Motor neuron (in vitro differentiated cells): ENCODE results near the gene PPP1R15B. TPM values are rescaled to one million over a fixed set of nuclear protein-coding genes. Genes with fewer than 3 reads are reported as not detected.
A peak's percentile ranks its signal among the peaks of the same experiment; 100 is the strongest.

Experiments
- ATAC-seq, 8 experiments: fragments of 200-7000 bp; cut with Tn5 transposase; replicated peaks in 6 of 8; 2 replicates each; pipeline ENCODE4 v1.8.0; 2021; ENCODE audit warnings: mild to moderate bottlenecking in 8 of 8, moderate library complexity in 8 of 8
- H3K27ac ChIP-seq, 2 donors: fragments of 250-450 bp; sonication (Bioruptor Pico); 2 replicates each; pipeline ENCODE4 v1.9.0; 2021; ENCODE audit warnings: antibody characterized with exemption in 2 of 2, mild to moderate bottlenecking in 2 of 2, moderate library complexity in 1 of 2
- H3K4me1 ChIP-seq, 2 donors: fragments of 250-450 bp; sonication (Bioruptor Pico); replicated peaks in 1 of 2; 2 replicates each; pipeline ENCODE4 v1.6.1; 2021; ENCODE audit warnings: antibody characterized with exemption in 2 of 2, mild to moderate bottlenecking in 2 of 2, moderate library complexity in 1 of 2
- H3K4me3 ChIP-seq, 5 donors: fragments of 250-450 bp; sonication (Bioruptor Pico); 2 replicates each; pipeline ENCODE4 v1.9.0; 2021; ENCODE audit warnings: antibody characterized with exemption in 5 of 5, mild to moderate bottlenecking in 5 of 5, moderate library complexity in 4 of 5
- WGBS, 10 experiments: fragments of 450-650 bp; shearing (Covaris generic); methylation state at CpG; one replicate each; pipeline ENCODE4 v1.0.0; 2022; 5-methylcytosine and 5-hydroxymethylcytosine counted together
- in situ Hi-C, 9 experiments: fragments of 400-800 bp; cut with MboI; loops; one replicate each; pipeline ENCODE4 v1.15.0; 2021; ENCODE audit warnings: low sequenced_read_pairs in 9 of 9, low pct_unique_long_range_greater_than_20kb in 2 of 9; ENCODE audit not compliant: unreplicated experiment in 9 of 9
- total RNA-seq, 8 experiments: library from RNA; unstranded; fragments of 300-600 nt; gene quantifications; 2 replicates each; pipeline versions ENCODE4 v1.2.3 to v1.2.4, GENCODE V29; 2022

The PPP1R15B gene
- total RNA-seq, 8 experiments from 2014 or later, result 29.7 to 87.0 (median 55.9) TPM

DNA sequence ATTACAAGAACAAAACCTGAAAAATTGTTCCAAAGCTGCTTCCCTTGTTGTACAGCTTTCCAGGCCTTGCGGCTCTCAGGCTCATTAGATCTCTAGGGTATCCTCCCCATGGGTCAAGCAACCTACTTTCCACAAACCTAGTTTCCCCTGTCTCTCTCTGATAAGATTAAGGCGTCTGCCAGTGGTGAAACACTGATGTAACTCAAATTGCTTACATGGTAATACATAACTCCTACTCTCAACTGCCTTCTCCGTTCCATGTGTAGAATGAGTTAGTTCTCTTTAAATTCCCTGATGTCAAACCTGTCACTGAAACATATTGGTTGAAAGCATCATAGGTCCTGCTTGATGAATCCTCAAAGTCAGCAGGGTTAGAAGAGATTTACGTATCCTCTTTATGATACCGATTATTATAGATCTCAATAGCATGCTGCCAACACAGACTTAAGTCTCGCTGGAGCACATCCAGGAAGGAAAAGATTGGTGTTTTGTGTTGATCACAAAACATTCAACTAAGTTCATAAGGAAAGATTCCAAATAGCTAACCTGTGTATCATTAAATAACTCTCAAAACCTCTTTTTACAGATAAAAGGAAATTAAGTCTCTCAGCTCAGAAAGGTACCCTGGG lies 10.6 kb downstream of the PPP1R15B start:
- in situ Hi-C loops, result no loop called here
- Histone ChIP-seq H3K4me1 (peaks cover 12 to 24% of the 10 kb centered on the region in 2 donors), H3K4me3 (no peak overlapping the region), H3K27ac (no peak overlapping the region)
- 73 to 98% (median 87%) methylated on average over 2 to 6 of the region's 6 CpGs for WGBS, 10 experiments
- no peak for ATAC-seq

- no peak overlapping the region for H3K27ac ChIP-seq
- no peak overlapping the region for H3K4me3 ChIP-seq
- 20 to 82% (median 67%) methylated on average over 3 to 7 of the region's 7 CpGs; no CpG with 5 or more reads in 2 of the 10 experiments for WGBS, 10 experiments
- ATAC-seq, result peak; percentile 64 to 97 (median 78)
- in situ Hi-C loops, result loop anchor here in 6 of 9 experiments (25.0 kb wide), 2 partner anchors 186 to 536 kb away; partner anchors contain the start of genes SNRPE (in 5 of the 6) and GOLT1A (in 1 of the 6)
- no peaks in the 10 kb centered on the region for H3K4me1 ChIP-seq
These were observed 13.2 kb downstream of the PPP1R15B start for GRCh38 chr1:204398197-204399125.

DNA sequence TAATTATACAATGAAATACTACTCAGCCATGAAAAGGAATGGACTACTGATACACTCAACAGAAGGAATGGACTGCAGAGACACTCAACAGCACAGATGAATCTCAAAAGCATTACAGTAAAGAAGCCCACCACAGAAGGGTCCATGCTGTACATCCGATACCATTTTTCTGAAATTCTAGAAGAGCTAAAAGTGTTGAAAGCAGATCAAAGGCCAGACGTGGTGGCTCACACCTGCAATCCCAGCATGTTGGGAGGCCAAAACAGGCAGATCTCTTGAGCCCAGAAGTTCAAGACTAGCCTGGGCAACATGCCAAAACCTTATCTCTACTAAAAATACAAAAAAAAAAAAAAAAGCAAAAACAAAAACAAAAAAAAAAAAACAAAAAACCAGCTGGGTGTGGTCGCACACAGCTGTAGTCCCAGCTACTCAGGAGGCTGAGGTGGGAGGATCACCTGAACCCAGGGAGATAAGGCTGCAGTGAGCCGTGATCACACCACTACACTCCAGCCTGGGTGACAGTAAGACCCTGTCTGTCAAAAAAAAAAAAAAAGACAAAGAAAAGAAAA lies 15.5 kb downstream of the PPP1R15B start:
- no peak for ATAC-seq
- no peak overlapping the region for H3K4me3 ChIP-seq
- H3K27ac ChIP-seq, result no peak overlapping the region
- H3K4me1 ChIP-seq, result no peaks in the 10 kb centered on the region
- in situ Hi-C loops, result loop anchor here in 6 of 9 experiments (25.0 kb wide), 2 partner anchors 184 to 534 kb away; partner anchors contain the start of genes SNRPE (in 5 of the 6) and GOLT1A (in 1 of the 6)
- 86 to 100% (median 94%) methylated on average over 2 to 4 of the region's 4 CpGs; no CpG with 5 or more reads in 1 of the 10 experiments for WGBS, 10 experiments

DNA sequence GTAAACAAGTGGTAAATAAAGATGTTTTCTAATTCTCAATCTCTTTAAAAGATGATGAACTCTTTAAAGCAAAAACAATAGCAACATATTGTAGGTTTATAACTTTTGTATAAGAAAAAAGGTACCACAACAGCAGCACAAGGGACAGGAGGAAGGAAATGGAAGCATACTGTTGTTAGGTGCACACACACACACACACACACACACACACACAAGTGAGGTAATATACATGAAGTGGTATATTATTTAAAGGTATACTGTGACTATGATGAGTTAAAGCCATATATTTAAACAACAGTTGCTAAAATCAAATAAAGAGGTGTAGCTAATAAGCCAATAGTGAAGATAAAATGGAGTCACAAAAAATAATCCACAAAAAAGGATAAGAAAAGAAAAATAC lies 20.0 kb downstream of the PPP1R15B start:
- H3K4me1 ChIP-seq, result no peaks in the 10 kb centered on the region
- in situ Hi-C loops, result loop anchor here in 6 of 9 experiments (25.0 kb wide), 2 partner anchors 179 to 529 kb away; partner anchors contain the start of genes SNRPE (in 5 of the 6) and GOLT1A (in 1 of the 6)
- ATAC-seq, result no peak
- no peak overlapping the region for H3K27ac ChIP-seq
- H3K4me3 ChIP-seq, result no peak overlapping the region

DNA sequence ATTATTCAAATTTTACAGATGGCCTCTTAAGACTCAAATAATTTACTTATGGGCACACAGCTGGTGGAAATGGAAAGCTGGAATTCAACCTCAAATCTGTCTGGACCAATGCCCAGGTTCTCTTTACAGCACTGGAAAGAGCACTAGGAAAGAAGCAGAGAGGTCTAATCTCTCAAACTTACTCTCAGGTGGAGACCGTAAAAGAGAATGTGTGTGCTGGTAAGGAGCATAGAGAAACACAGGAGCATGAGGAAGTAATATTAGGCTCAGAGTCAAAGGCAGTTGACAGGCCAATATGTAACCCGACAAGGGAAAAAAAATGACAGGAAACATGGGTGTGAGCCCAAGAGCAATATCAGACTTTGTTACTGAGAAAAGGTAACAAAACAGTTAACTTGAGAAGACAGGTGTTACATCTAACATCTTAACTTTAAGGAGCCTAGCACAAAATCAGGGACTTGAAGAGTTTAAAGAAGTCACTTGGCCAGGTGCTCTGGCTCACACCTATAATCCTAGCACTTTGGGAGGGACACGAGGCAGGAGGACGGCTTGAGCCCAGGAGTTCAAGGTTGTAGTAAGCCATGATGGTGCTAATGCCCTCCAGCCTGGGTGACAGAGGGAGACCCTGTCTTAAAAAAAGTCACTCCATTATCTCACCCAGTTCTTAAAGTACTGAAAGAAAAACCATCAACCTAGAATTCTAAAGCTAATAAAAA lies 20.7 kb downstream of the PPP1R15B start:
- in situ Hi-C loops, result loop anchor here in 6 of 9 experiments (25.0 kb wide), 2 partner anchors 179 to 529 kb away; partner anchors contain the start of genes SNRPE (in 5 of the 6) and GOLT1A (in 1 of the 6)
- no peak for ATAC-seq
- Histone ChIP-seq H3K4me3 (no peak overlapping the region), H3K4me1 (no peaks in the 10 kb centered on the region), H3K27ac (no peak overlapping the region)
- 21 to 89% (median 65%) methylated on average over 1 to 4 of the region's 4 CpGs for WGBS, 10 experiments

DNA sequence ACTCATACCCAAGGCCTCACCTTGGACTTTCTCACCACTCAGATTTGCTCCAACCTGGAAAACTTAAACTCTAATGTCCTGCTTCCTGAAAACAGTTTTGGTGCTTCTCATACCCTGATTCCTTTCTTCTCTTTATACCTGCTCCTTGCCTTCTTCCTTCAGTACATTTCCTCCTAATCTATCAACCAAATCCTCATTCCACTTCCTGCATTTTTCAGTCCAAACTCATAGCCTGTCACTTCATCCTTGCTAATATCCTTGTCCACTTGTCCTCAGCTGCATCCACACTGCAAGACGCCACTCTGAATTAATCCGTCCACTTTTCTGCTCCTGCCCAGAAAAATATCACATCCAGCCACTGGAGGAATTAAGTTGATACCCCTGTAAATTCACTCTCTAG lies 25.9 kb downstream of the PPP1R15B start:
- Histone ChIP-seq H3K4me1 (no peaks in the 10 kb centered on the region), H3K4me3 (no peak overlapping the region), H3K27ac (no peak overlapping the region)
- no peak for ATAC-seq
- in situ Hi-C loops, result loop anchor here in 6 of 9 experiments (25.0 kb wide), 2 partner anchors 173 to 523 kb away; partner anchors contain the start of genes SNRPE (in 5 of the 6) and GOLT1A (in 1 of the 6)
- WGBS, 10 experiments, result 54 to 100% (median 84%) methylated on average over 2 of the region's 2 CpGs

DNA sequence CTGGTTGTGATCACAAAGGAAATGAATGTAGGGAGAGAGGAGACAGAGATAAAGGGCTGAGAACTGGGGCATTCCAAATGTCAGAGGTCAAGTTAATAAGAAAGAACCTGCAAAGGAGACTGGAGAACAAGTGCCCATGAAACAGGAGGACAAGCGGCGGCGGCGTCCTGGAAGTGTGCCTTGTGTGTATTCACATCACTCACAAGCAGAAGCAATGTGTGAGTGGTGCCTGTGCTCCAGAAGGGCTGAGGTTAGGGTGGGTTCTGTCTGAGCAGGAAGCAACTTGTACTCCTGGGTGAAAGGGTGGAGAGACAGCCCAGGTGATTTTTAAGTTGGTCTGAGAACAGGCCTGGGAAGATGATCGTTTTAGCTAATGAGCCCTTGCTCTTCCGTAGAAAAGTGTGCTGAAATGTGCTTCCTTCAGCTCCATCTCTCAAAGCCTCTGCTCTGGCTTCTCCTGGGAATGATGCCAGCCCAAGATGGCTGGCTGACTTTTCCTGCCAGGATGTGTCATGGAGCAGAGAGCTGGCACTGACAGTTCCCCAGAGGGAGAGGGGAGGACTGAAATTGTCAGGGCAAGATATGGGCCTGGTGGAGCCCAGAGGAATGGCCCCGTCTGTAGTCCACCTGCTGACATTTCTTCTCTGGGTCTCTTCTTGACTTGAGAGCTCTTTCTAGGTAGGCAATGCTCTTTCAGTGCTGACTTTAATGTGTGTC lies 26.8 kb downstream of the PPP1R15B start:
- WGBS, 10 experiments, result 74 to 86% (median 80%) methylated on average over 4 to 7 of the region's 7 CpGs; no CpG with 5 or more reads in 6 of the 10 experiments
- H3K4me1 ChIP-seq, result no peaks in the 10 kb centered on the region
- no peak for ATAC-seq
- H3K4me3 ChIP-seq, result no peak overlapping the region
- in situ Hi-C loops, result loop anchor here in 6 of 9 experiments (25.0 kb wide), 2 partner anchors 172 to 522 kb away; partner anchors contain the start of genes SNRPE (in 5 of the 6) and GOLT1A (in 1 of the 6)
- H3K27ac ChIP-seq, result no peak overlapping the region

DNA sequence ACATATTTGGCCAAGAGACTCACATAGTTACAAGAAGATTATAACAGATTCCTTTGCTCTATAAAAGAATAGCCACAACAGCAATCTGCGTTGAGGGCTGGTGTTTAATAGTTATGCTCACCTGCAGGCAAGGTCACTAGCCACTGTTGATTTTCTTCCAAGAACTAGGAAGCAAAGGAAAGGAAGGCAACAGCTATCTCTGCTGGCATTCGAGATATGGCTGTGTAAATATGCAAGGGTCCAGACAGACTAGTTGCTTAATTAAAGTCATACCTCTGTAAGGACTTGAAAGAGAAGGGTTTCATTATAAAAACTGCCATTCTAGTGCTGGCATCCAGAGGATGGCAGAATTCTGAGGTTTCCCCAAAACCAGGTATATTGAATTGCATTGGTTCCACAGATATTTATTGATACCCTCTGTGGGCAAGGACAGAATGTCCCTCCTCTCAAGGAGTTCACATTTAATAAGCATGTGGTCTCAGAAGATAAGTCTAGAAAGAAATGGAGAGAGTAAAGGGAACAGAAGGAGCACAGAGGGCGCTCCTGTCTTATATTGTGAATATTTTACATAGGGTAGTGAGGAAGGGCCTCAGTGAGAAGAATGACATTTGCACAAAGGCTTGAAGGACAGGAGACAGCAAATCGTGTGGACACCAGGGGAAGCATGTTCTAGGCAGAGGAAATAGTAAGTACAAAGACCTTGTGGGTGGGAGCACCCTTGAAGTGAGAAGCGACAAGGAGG lies 28.3 kb downstream of the PPP1R15B start:
- 20 to 73% (median 57%) methylated on average over 1 to 5 of the region's 5 CpGs for WGBS, 10 experiments

DNA sequence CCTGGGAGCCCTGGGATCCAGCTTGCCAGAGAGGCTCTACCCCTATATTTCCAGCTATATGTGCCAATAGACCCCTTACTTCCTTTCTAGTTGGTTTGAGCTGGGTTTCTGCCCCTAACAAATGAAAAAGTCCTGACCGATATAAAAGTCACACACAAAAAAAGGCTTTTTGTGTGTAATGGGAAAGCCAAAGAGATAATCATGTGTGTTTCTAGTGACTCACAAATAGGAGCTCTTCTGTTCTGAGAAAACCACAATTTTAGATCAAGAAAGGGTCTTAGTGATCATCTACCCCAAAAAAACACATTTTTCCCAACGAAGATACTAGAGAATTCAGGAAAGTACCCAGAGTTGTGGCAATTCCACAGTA lies 28.9 kb downstream of the PPP1R15B start:
- no peak overlapping the region for H3K4me3 ChIP-seq
- 39 to 100% (median 69%) methylated on average over 1 to 2 of the region's 2 CpGs; no CpG with 5 or more reads in 2 of the 10 experiments for WGBS, 10 experiments
- no peak for ATAC-seq
- no peak overlapping the region for H3K27ac ChIP-seq
- peaks cover 4% of the 10 kb centered on the region in 2 donors for H3K4me1 ChIP-seq
- in situ Hi-C loops, result loop anchor here in 6 of 9 experiments (25.0 kb wide), 2 partner anchors 170 to 520 kb away; partner anchors contain the start of genes SNRPE (in 5 of the 6) and GOLT1A (in 1 of the 6)

More for the DNA sequence above, 28.3 kb downstream of the PPP1R15B start:
- in situ Hi-C loops, result loop anchor here in 6 of 9 experiments (25.0 kb wide), 2 partner anchors 171 to 521 kb away; partner anchors contain the start of genes SNRPE (in 5 of the 6) and GOLT1A (in 1 of the 6)
- H3K4me3 ChIP-seq, result no peak overlapping the region
- no peak for ATAC-seq
- peaks cover 1% of the 10 kb centered on the region in 2 donors for H3K4me1 ChIP-seq
- H3K27ac ChIP-seq, result no peak overlapping the region

DNA sequence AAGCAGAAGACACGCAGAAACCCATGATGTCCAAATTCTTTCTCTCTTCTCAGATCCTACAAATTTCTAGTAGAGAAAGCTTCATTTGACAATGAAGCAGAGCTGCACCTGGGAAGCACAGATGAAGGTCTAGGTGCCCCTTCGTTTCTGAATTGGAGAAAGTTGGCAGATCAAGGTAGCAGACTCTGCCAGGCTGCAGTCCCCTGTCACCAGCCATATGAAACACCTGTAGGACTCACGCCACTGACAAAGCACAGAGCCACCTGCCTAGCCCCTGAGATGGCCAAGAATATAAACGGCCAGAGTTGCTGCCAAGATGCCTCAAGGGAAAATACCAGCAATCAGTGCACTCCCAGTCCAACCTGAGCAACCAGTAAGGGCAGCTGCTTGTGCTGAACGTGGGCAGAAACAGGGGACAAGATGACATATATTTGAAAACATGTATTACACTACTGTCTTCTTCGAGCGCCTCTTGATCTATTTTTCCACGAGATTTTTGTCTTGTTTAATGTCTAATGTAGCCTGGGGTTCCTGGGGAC lies 31.3 kb downstream of the PPP1R15B start:
- in situ Hi-C loops, result loop anchor here in 6 of 9 experiments (25.0 kb wide), 2 partner anchors 168 to 518 kb away; partner anchors contain the start of genes SNRPE (in 5 of the 6) and GOLT1A (in 1 of the 6)
- 13 to 86% (median 56%) methylated on average over 1 to 8 of the region's 8 CpGs for WGBS, 10 experiments
- Histone ChIP-seq H3K4me1 (peaks cover 4 to 7% of the 10 kb centered on the region in 2 donors), H3K27ac (no peak overlapping the region), H3K4me3 (no peak overlapping the region)
- ATAC-seq, result no peak
